Smooth muscle cell of trachea (primary cell): ENCODE results near the gene CP. TPM values are rescaled to one million over a fixed set of nuclear protein-coding genes. Genes with fewer than 3 reads are reported as not detected.

ENCODE experiments used
- total RNA-seq: library from RNA; depleted of rRNA; stranded (reverse); fragments of >200 nt; gene quantifications from 2 replicates; pipeline ENCODE4 v1.2.1, GENCODE V29; 2014

CP gene
- 0.33 TPM in 1 of 2 replicates, not detected in the other for total RNA-seq

DNA sequence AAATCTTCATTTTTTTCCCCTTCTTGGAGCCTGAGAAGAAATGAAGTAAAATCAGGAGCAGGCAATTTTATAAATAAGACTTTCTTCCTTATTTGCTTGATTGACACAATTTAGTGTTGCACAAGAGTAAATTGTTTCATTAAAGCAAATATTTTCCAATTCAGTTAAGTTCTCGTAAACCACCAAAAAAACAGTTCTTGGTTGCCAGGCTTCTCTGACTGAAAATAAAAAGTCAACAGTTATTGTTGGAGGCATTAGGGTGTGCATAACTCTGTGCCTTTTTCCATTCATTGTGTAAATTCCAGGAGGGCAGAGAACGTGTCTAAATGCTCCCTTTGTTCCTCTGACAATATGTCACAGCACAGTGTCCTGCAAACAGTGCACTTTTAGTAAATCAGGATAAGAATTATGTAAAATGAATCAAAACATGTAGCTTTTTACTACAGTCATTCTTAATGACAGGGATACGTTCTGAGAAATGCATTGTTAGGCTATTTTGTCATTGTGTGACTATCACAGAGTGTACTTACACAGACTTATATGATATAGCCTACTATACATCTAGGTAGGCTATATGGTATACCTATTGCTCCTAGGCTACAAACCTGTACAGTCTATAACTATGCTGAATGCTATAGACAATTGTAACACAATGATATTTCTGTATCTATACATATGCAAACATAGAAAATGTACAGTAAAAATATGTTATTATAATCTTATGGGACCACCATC is at the start of gene CP:
Gene CP (minus strand): TSS at position 47 of the 735 bp plus-strand sequence. CDS start 37 bp downstream, at position 10.

GRCh38 chr3:149129326-149130205 is 92.1 kb downstream of the CP start, which contains the start of gene HPS3:
Gene HPS3 (plus strand): TSS chr3:149129638. CDS start chr3:149129724, 86 bp downstream.

Other genes with a start within 250 kb of the CP start
- gene GYG1, start 230.3 kb downstream of the CP start, total RNA-seq: 47.6 and 50.3 TPM in 2 replicates
- 41.7 and 58.0 TPM in 2 replicates for gene HLTF, start 135.3 kb downstream of the CP start, total RNA-seq
- gene HPS3, start 92.2 kb downstream of the CP start, total RNA-seq: 44.2 and 50.8 TPM in 2 replicates
- 0.44 TPM in 1 of 2 replicates, not detected in the other for gene TM4SF18, start 111.8 kb upstream of the CP start, total RNA-seq
- gene TM4SF1, start 155.8 kb upstream of the CP start, total RNA-seq: 140 and 347 TPM in 2 replicates